Measurements from ENCODE around the gene COPS8. TPM values are rescaled to one million over a fixed set of nuclear protein-coding genes. Genes with fewer than 3 reads are reported as not detected.

Gene COPS8
- total and polyA plus RNA-seq, 2 of the 4 experiments (the other 2 are of a cell fraction) = 47.0 to 64.9 TPM

DNA sequence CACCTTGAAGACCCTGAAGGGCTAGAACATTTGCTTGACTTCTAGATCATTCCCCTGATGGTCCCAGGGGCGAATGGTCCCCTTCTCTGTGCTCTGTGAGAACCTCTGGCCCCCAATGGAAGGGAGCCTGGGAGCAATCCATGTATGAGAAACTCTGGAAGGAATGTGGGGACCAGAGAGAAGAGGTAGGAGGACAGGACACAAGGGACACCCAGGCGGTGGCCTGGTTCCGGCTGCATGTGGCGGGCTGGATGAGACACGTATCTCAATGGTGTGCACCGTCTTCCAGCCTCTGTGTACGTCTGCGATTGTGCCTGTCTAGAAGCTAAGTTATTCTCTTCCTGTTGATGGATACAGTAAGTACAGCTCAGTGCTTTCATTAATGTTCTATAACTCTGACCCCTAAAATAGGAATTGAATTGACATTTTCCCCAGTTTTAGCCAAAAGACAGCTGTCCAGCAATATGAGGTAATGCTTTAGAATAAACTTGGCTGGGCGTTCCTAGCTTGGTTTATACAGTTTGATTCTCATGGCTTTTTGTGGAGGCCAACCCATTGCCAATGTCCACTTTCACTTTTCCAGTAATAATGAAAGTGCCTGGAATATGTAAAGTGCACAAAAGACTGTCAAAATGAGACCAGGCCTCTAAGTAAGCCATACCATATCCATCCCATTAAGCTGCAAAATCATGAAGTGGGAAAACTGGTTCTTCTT lies 30.1 kb upstream of the COPS8 start:
- Histone ChIP-seq H4K91ac (ENCODE audit: insufficient read depth, low read depth, low read length) (no peak overlapping the region), H4K8ac (ENCODE audit: low read depth in 2 of 2, low read length in 2 of 2) (no peak overlapping the region), H2BK15ac (ENCODE audit: low read depth, low read length) (no peak overlapping the region), H3K9me1 (ENCODE audit: insufficient read depth, low read length) (no peaks in the 10 kb centered on the region), H2BK5ac (ENCODE audit: low read depth, low read length, poor library complexity, severe bottlenecking) (no peak overlapping the region), H2AK5ac (ENCODE audit: low read depth, low read length) (no peak overlapping the region), H2AFZ (replicated peaks; ENCODE audit: low read length, poor library complexity) (no peak overlapping the region), H3K9ac (ENCODE audit: low read depth, low read length) (no peak overlapping the region), H3K9me3 (ENCODE audit: control insufficient read depth, insufficient read depth, low read length) (no peaks in the 10 kb centered on the region), H3K27ac (ENCODE audit: insufficient read depth, low read length) (no peak overlapping the region), H3K4me3 (ENCODE audit: insufficient read depth, low read depth, low read length) (no peak overlapping the region), H3K4ac (ENCODE audit: low read depth, low read length) (no peak overlapping the region), H2AK9ac (replicated peaks; ENCODE audit: low read depth, low read length, poor library complexity) (no peak overlapping the region), H4K5ac (ENCODE audit: low read depth, low read length) (no peak overlapping the region), H2BK20ac (ENCODE audit: low read depth, low read length) (no peak overlapping the region), H3K4me2 (ENCODE audit: low read depth, low read length) (no peak overlapping the region), H3K56ac (ENCODE audit: extremely low read depth, insufficient read depth, low read length) (no peak overlapping the region), H2BK120ac (ENCODE audit: low read depth, low read length) (no peak overlapping the region), H3K18ac (ENCODE audit: low read depth, low read length) (no peak overlapping the region), H3K14ac (replicated peaks; ENCODE audit: low read depth, low read length) (no peak overlapping the region), H3K23ac (ENCODE audit: low read depth, low read length) (no peak overlapping the region), H4K20me1 (ENCODE audit: insufficient read depth, low read length) (no peaks in the 10 kb centered on the region), H3K36me3 (ENCODE audit: control insufficient read depth, insufficient read depth, low read length) (no peaks in the 10 kb centered on the region; the same call in 1 of the 2 replicates), H3K79me1 (ENCODE audit: low read depth in 1 of 2, low read length in 2 of 2) (no peaks in the 10 kb centered on the region), H3K4me1 (ENCODE audit: control insufficient read depth, insufficient read depth, low read length) (no peaks in the 10 kb centered on the region), H3K27me3 (ENCODE audit: control insufficient read depth, insufficient read depth, low read length) (peaks cover 11% of the 10 kb centered on the region; the same call in 1 of the 2 replicates)
- no peak for DNase-seq
- dilution Hi-C loops (cut with HindIII; ENCODE audit: low sequenced_read_pairs, unreplicated experiment) = no loop called here
- in situ Hi-C loops (cut with MboI; ENCODE audit: low sequenced_read_pairs) = loop anchor here (10.0 kb wide), 2 partner anchors 541 to 711 kb away; no protein-coding TSS in a partner anchor
- no peak for ATAC-seq (ENCODE audit: low read depth)
- TF ChIP-seq CEBPB (IDR thresholded peaks at IDR 0.05; ENCODE audit: low read depth, low read length) (no peak), SMC3 (IDR thresholded peaks at IDR 0.05; ENCODE audit: low read depth, low read length) (no peak), RCOR1 (IDR thresholded peaks at IDR 0.05; ENCODE audit: insufficient replicate concordance, low read length) (no peak), POLR2A (IDR thresholded peaks at IDR 0.05; ENCODE audit: low read depth, low read length) (no peak), RFX5 (IDR thresholded peaks at IDR 0.05; ENCODE audit: low read depth, low read length) (no peak), BHLHE40 (IDR thresholded peaks at IDR 0.05; ENCODE audit: low read depth, low read length) (no peak), FOS (IDR thresholded peaks at IDR 0.05; ENCODE audit: low read depth, low read length) (no peak), CHD1 (IDR thresholded peaks at IDR 0.05; ENCODE audit: low read depth, low read length) (no peak), MAZ (IDR thresholded peaks at IDR 0.05; ENCODE audit: borderline replicate concordance, low read depth, low read length) (no peak), RAD21 (IDR thresholded peaks at IDR 0.05; ENCODE audit: low read length) (no peak), MAFK (IDR thresholded peaks at IDR 0.05; ENCODE audit: low read depth, low read length) (no peak)
- TF ChIP-seq, protein P1, sequence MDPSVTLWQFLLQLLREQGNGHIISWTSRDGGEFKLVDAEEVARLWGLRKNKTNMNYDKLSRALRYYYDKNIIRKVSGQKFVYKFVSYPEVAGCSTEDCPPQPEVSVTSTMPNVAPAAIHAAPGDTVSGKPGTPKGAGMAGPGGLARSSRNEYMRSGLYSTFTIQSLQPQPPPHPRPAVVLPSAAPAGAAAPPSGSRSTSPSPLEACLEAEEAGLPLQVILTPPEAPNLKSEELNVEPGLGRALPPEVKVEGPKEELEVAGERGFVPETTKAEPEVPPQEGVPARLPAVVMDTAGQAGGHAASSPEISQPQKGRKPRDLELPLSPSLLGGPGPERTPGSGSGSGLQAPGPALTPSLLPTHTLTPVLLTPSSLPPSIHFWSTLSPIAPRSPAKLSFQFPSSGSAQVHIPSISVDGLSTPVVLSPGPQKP (IDR thresholded peaks at IDR 0.05; ENCODE audit: borderline replicate concordance, low read depth, low read length) = no peak
- TF ChIP-seq, protein P2, sequence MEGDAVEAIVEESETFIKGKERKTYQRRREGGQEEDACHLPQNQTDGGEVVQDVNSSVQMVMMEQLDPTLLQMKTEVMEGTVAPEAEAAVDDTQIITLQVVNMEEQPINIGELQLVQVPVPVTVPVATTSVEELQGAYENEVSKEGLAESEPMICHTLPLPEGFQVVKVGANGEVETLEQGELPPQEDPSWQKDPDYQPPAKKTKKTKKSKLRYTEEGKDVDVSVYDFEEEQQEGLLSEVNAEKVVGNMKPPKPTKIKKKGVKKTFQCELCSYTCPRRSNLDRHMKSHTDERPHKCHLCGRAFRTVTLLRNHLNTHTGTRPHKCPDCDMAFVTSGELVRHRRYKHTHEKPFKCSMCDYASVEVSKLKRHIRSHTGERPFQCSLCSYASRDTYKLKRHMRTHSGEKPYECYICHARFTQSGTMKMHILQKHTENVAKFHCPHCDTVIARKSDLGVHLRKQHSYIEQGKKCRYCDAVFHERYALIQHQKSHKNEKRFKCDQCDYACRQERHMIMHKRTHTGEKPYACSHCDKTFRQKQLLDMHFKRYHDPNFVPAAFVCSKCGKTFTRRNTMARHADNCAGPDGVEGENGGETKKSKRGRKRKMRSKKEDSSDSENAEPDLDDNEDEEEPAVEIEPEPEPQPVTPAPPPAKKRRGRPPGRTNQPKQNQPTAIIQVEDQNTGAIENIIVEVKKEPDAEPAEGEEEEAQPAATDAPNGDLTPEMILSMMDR (conservative IDR thresholded peaks at IDR 0.05; ENCODE audit: low read depth, low read length) = no peak
- TF ChIP-seq, protein P3, sequence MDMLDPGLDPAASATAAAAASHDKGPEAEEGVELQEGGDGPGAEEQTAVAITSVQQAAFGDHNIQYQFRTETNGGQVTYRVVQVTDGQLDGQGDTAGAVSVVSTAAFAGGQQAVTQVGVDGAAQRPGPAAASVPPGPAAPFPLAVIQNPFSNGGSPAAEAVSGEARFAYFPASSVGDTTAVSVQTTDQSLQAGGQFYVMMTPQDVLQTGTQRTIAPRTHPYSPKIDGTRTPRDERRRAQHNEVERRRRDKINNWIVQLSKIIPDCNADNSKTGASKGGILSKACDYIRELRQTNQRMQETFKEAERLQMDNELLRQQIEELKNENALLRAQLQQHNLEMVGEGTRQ (IDR thresholded peaks at IDR 0.05; ENCODE audit: low read depth, low read length) = no peak
- POLR2A ChIA-PET (ENCODE audit: unreplicated experiment) = no interaction called here
- no TSS peak for BruUV-seq (replicated peaks)
- CTCF ChIA-PET = no interaction called here
- intact Hi-C loops (cut with micrococcal nuclease) = no loop called here
- WGBS, 2 experiments (ENCODE audit: extremely low coverage in 2 of 2, insufficient read length in 1 of 2) = no CpG with 5 or more reads among the region's 9 CpGs
